ENCODE measurements around the gene PLPPR3.
A peak's percentile ranks its signal among the peaks of the same experiment; 100 is the strongest.
"Not testable (repeated sequence)": the region's sequence is repeated elsewhere in the genome, so short reads cannot be mapped to it uniquely, and the experiment has no call there.

Gene PLPPR3

DNA sequence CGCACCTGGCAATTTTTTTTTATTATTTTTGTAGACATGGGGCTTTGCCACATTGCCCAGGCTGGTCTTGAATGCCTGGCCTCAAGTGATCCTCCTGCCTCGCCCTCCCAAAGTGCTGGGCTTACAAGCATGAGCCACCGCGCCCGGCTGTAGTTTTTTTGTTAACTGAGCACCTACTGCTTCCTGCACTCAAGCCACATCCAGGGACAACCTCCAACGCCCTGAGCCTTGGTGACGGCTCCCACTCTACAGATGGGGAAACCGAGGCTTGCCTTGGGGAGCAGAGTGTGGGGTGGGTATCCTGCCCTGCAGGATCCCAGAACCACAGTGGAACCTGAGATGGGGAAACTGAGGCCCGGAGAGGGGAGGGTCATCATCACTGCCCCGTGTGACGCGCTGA is 33.4 kb upstream of the PLPPR3 start:
- POLR2A ChIA-PET, result no interaction called here
- DNase-seq (ENCODE audit: extremely low spot score), result no peak
- TF ChIP-seq FOXM1 (IDR thresholded peaks at IDR 0.05; ENCODE audit: borderline replicate concordance) (no peak), TARDBP (IDR thresholded peaks at IDR 0.05) (no peak), LEF1 (IDR thresholded peaks at IDR 0.05; ENCODE audit: borderline replicate concordance) (no peak), ZNF384 (IDR thresholded peaks at IDR 0.05) (no peak), FOXK2 (IDR thresholded peaks at IDR 0.05) (no peak), ARNT (IDR thresholded peaks at IDR 0.05) (no peak), CTBP1 (IDR thresholded peaks at IDR 0.05; ENCODE audit: borderline replicate concordance) (no peak), BHLHE40 (IDR thresholded peaks at IDR 0.05; ENCODE audit: borderline replicate concordance) (no peak), SUZ12 (IDR thresholded peaks at IDR 0.05) (no peak), ELF4 (IDR thresholded peaks at IDR 0.05) (no peak), SP1 (IDR thresholded peaks at IDR 0.05) (no peak), NFRKB (IDR thresholded peaks at IDR 0.05) (no peak), HDGF (IDR thresholded peaks at IDR 0.05; ENCODE audit: borderline replicate concordance) (no peak)
- TF ChIP-seq, protein P1, sequence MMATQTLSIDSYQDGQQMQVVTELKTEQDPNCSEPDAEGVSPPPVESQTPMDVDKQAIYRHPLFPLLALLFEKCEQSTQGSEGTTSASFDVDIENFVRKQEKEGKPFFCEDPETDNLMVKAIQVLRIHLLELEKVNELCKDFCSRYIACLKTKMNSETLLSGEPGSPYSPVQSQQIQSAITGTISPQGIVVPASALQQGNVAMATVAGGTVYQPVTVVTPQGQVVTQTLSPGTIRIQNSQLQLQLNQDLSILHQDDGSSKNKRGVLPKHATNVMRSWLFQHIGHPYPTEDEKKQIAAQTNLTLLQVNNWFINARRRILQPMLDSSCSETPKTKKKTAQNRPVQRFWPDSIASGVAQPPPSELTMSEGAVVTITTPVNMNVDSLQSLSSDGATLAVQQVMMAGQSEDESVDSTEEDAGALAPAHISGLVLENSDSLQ (IDR thresholded peaks at IDR 0.05), result no peak
- CTCF ChIA-PET, result no interaction called here

DNA sequence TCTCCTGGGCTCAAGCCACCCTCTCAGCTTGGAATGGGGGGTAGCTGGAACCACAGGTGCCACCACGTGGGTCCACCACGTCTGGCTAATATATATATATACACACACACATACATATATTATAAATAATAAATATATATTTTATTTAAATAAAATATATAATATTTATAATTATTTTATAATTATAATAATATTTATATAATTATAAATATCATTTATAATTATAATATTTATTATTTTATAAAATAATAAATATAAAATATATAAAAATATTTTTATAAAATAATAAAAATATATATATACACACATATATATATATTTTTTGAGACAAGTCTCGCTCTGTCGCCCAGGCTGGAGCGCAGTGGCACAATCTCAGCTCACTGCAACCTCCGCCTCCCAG is 32.8 kb upstream of the PLPPR3 start:
- no peak for TF ChIP-seq SUZ12 (IDR thresholded peaks at IDR 0.05)
- TF ChIP-seq FOXK2 (IDR thresholded peaks at IDR 0.05), result no peak
- TF ChIP-seq L3MBTL2 (conservative IDR thresholded peaks at IDR 0.05), result no peak
- TF ChIP-seq ZNF384 (IDR thresholded peaks at IDR 0.05), result no peak
- no peak for TF ChIP-seq FOXA1 (IDR thresholded peaks at IDR 0.05)
- no peak for TF ChIP-seq FOXM1 (IDR thresholded peaks at IDR 0.05; ENCODE audit: borderline replicate concordance)
- no peak for TF ChIP-seq HDGF (IDR thresholded peaks at IDR 0.05; ENCODE audit: borderline replicate concordance)
- TF ChIP-seq BHLHE40 (IDR thresholded peaks at IDR 0.05; ENCODE audit: borderline replicate concordance), result no peak
- TF ChIP-seq ARNT (IDR thresholded peaks at IDR 0.05), result no peak
- no peak for TF ChIP-seq LEF1 (IDR thresholded peaks at IDR 0.05; ENCODE audit: borderline replicate concordance)
- no peak for TF ChIP-seq NFRKB (IDR thresholded peaks at IDR 0.05)
- no peak for TF ChIP-seq TARDBP (IDR thresholded peaks at IDR 0.05)
- TF ChIP-seq, protein P1 (IDR thresholded peaks at IDR 0.05), result no peak
- ChIA-PET POLR2A (no interaction called here), CTCF (no interaction called here)
- DNase-seq (ENCODE audit: extremely low spot score), result no peak

DNA sequence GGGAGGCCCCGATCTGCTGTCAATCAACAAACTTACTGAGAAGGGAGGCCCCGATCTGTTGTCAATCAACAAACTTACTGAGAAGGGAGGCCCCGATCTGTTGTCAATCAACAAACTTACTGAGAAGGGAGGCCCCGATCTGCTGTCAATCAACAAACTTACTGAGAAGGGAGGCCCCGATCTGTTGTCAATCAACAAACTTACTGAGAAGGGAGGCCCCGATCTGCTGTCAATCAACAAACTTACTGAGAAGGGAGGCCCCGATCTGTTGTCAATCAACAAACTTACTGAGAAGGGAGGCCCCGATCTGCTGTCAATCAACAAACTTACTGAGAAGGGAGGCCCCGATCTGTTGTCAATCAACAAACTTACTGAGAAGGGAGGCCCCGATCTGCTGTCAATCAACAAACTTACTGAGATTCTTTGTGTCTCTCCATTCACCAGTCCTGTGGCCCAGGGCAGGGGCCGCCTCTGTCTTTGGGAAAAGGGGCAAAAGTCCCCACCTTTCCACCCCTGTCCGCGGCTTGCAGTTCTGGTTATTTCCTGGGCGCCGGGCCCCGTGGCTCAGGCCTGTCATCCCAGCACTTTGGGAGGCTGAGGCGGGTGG is 32.0 kb upstream of the PLPPR3 start:
- POLR2A ChIA-PET; DNase-seq (ENCODE audit: extremely low spot score); CTCF ChIA-PET: not testable (repeated sequence)
- TF ChIP-seq, protein P1 (IDR thresholded peaks at IDR 0.05), result peak; percentile 42; the same call in 1 of the 2 replicates

DNA sequence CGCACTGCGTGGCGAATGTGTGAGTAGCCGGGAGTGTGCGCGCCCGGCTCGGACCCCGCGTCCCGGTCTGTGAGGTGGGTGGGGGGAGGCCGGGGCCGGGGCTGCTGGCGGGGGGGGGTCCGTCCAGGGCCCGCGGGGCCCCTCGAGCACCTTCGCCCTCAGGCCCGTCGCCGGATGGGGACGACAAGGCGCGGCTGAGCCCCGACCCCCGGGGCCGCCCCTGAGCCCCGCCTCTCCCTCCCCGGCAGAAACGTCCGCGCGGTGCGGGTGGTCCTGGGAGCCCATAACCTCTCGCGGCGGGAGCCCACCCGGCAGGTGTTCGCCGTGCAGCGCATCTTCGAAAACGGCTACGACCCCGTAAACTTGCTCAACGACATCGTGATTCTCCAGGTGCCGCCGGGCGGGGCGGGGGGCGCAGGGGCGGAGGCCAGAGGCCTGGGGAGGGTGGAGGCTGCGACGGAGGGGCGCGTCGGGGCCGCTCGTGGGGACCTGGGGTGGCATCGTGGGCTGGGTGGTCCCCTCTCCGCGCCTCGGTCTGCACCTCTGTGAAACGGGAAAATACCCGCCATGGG is 31.3 kb upstream of the PLPPR3 start:
- POLR2A ChIA-PET, result no interaction called here
- CTCF ChIA-PET, result no interaction called here
- DNase-seq (ENCODE audit: extremely low spot score), result no peak
- no peak for TF ChIP-seq ZNF384 (IDR thresholded peaks at IDR 0.05)
- no peak for TF ChIP-seq L3MBTL2 (conservative IDR thresholded peaks at IDR 0.05)
- no peak for TF ChIP-seq LEF1 (IDR thresholded peaks at IDR 0.05; ENCODE audit: borderline replicate concordance)
- TF ChIP-seq CTBP1 (IDR thresholded peaks at IDR 0.05; ENCODE audit: borderline replicate concordance), result no peak
- no peak for TF ChIP-seq NFRKB (IDR thresholded peaks at IDR 0.05)
- no peak for TF ChIP-seq ELF4 (IDR thresholded peaks at IDR 0.05)
- TF ChIP-seq SP1 (IDR thresholded peaks at IDR 0.05), result no peak
- no peak for TF ChIP-seq ARNT (IDR thresholded peaks at IDR 0.05)
- TF ChIP-seq, protein P1 (IDR thresholded peaks at IDR 0.05), result no peak
- no peak for TF ChIP-seq SUZ12 (IDR thresholded peaks at IDR 0.05)
- no peak for TF ChIP-seq BHLHE40 (IDR thresholded peaks at IDR 0.05; ENCODE audit: borderline replicate concordance)
- no peak for TF ChIP-seq FOXA1 (IDR thresholded peaks at IDR 0.05)
- no peak for TF ChIP-seq TARDBP (IDR thresholded peaks at IDR 0.05)
- no peak for TF ChIP-seq HDGF (IDR thresholded peaks at IDR 0.05; ENCODE audit: borderline replicate concordance)
- no peak for TF ChIP-seq FOXM1 (IDR thresholded peaks at IDR 0.05; ENCODE audit: borderline replicate concordance)
- TF ChIP-seq FOXK2 (IDR thresholded peaks at IDR 0.05), result no peak

DNA sequence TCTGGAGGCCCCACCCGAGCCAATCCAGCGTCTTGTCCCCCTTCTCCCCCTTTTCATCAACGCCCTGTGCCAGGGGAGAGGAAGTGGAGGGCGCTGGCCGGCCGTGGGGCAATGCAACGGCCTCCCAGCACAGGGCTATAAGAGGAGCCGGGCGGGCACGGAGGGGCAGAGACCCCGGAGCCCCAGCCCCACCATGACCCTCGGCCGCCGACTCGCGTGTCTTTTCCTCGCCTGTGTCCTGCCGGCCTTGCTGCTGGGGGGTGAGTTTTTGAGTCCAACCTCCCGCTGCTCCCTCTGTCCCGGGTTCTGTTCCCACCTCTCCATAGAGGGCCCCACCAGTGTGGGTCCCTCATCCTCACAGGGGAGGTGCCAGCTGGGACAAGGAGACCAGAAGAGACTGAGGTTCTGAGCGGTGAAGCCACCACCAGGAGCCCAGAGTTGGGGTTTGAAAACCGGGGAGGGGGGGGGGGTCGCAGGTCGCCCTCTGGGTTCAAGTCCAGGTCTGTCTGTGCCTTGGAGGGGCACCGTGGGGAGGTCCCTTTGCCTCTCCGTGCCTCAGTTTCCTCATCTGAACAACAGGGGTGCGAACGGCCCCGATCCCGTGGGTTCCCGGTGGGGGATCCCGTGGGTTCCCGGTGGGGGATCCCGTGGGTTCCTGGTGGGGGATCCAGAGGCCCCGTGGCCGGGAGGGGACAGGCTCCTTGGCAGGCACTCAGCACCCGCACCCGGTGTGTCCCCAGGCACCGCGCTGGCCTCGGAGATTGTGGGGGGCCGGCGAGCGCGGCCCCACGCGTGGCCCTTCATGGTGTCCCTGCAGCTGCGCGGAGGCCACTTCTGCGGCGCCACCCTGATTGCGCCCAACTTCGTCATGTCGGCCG is 30.6 kb upstream of the PLPPR3 start, which contains the start of gene ELANE:
Gene ELANE, plus strand, starts transcription at position 168 of the 878 bp plus-strand sequence. Its CDS starts 26 bp downstream, at position 194.
- CTCF ChIA-PET, result no interaction called here
- DNase-seq (ENCODE audit: extremely low spot score), result no peak
- TF ChIP-seq BHLHE40 (IDR thresholded peaks at IDR 0.05; ENCODE audit: borderline replicate concordance) (no peak), FOXA1 (IDR thresholded peaks at IDR 0.05) (no peak), SUZ12 (IDR thresholded peaks at IDR 0.05) (no peak), L3MBTL2 (conservative IDR thresholded peaks at IDR 0.05) (no peak), FOXK2 (IDR thresholded peaks at IDR 0.05) (no peak), NFRKB (IDR thresholded peaks at IDR 0.05) (no peak), SP1 (IDR thresholded peaks at IDR 0.05) (no peak), ELF4 (IDR thresholded peaks at IDR 0.05) (no peak), HDGF (IDR thresholded peaks at IDR 0.05; ENCODE audit: borderline replicate concordance) (no peak), FOXM1 (IDR thresholded peaks at IDR 0.05; ENCODE audit: borderline replicate concordance) (no peak)
- POLR2A ChIA-PET, result no interaction called here
